Activated naive CD8-positive, alpha-beta T cell treated with anti-CD3 and anti-CD28 coated beads, Interleukin-2, amount 50 U/mL, for 24 hours (primary cell): ENCODE measurements around the gene HOXD3.

ENCODE experiments used
- ATAC-seq: fragments of 150-1000 bp; cut with Tn5 transposase; one replicate; pipeline ENCODE4 v1.10.0; 2021
- DNase-seq: peaks from one replicate; pipeline ENCODE4 v3.0.0; 2021
- H3K27ac Mint-ChIP-seq: one replicate; pipeline ENCODE4 v1.8.0; 2021; ENCODE audit warnings: mild to moderate bottlenecking, mixed read lengths
- H3K27me3 Mint-ChIP-seq: one replicate; pipeline ENCODE4 v1.8.0; 2021; ENCODE audit warnings: mixed read lengths
- H3K36me3 Mint-ChIP-seq: one replicate; pipeline ENCODE4 v1.8.0; 2021; ENCODE audit warnings: low read depth, mixed read lengths
- H3K4me1 Mint-ChIP-seq: one replicate; pipeline ENCODE4 v1.8.0; 2021; ENCODE audit warnings: mixed read lengths
- H3K4me3 Mint-ChIP-seq: one replicate; pipeline ENCODE4 v1.8.0; 2021; ENCODE audit warnings: mild to moderate bottlenecking, moderate library complexity, mixed read lengths
- H3K9me3 Mint-ChIP-seq: one replicate; pipeline ENCODE4 v1.8.0; 2021; ENCODE audit warnings: mixed read lengths

The HOXD3 gene

GRCh38 chr2:176126929-176127773, 30.0 kb upstream of the HOXD3 start:
- Mint-ChIP-seq H3K9me3 (no peaks in the 10 kb centered on the region), H3K27me3 (peaks cover 77% of the 10 kb centered on the region), H3K27ac (no peak overlapping the region), H3K36me3 (no peaks in the 10 kb centered on the region), H3K4me1 (peaks cover 34% of the 10 kb centered on the region), H3K4me3 (no peak overlapping the region)
- DNase-seq, result peak; percentile 73
- ATAC-seq, result no peak

GRCh38 chr2:176127774-176128072, 29.4 kb upstream of the HOXD3 start:
- DNase-seq, result no peak
- Mint-ChIP-seq H3K9me3 (no peaks in the 10 kb centered on the region), H3K27me3 (peaks cover 79% of the 10 kb centered on the region), H3K4me1 (peaks cover 36% of the 10 kb centered on the region), H3K27ac (no peak overlapping the region), H3K4me3 (no peak overlapping the region), H3K36me3 (no peaks in the 10 kb centered on the region)
- no peak for ATAC-seq

GRCh38 chr2:176128172-176128981, 28.7 kb upstream of the HOXD3 start:
- DNase-seq (no peak), ATAC-seq (no peak)
- Mint-ChIP-seq H3K27me3 (peaks cover 81% of the 10 kb centered on the region), H3K27ac (peak overlapping the region; percentile 32), H3K9me3 (no peaks in the 10 kb centered on the region), H3K36me3 (no peaks in the 10 kb centered on the region), H3K4me1 (peaks cover 38% of the 10 kb centered on the region), H3K4me3 (peak overlapping the region; percentile 46)

- Mint-ChIP-seq H3K4me1 (peaks cover 35% of the 10 kb centered on the region), H3K27me3 (peaks cover 81% of the 10 kb centered on the region), H3K9me3 (no peaks in the 10 kb centered on the region), H3K27ac (peak within 1 kb of the TSS; percentile 32), H3K4me3 (peak within 1 kb of the TSS; percentile 48), H3K36me3 (no peaks in the 10 kb centered on the region)
- no peak for DNase-seq
- no peak for ATAC-seq
Measured at GRCh38 chr2:176128982-176129796, 27.9 kb upstream of the HOXD3 start, which contains the start of gene HOXD8. Gene HOXD8 (plus strand): TSS chr2:176129705. CDS start chr2:176130367, 662 bp downstream.

- peaks cover 81% of the 10 kb centered on the region for H3K27me3 Mint-ChIP-seq
- H3K9me3 Mint-ChIP-seq, result no peaks in the 10 kb centered on the region
- no peaks in the 10 kb centered on the region for H3K36me3 Mint-ChIP-seq
- H3K27ac Mint-ChIP-seq, result no peak overlapping the region
- peaks cover 35% of the 10 kb centered on the region for H3K4me1 Mint-ChIP-seq
- ATAC-seq (no peak), DNase-seq (no peak)
- H3K4me3 Mint-ChIP-seq, result peak overlapping the region; percentile 11
Measured at GRCh38 chr2:176129813-176130146, 27.3 kb upstream of the HOXD3 start.

GRCh38 chr2:176130147-176130956, 26.8 kb upstream of the HOXD3 start:
- ATAC-seq, result peak; percentile 20
- peak overlapping the region; percentile 48 for H3K4me3 Mint-ChIP-seq
- peaks cover 36% of the 10 kb centered on the region for H3K4me1 Mint-ChIP-seq
- peaks cover under 1% of the 10 kb centered on the region for H3K9me3 Mint-ChIP-seq
- H3K27me3 Mint-ChIP-seq, result peaks cover 84% of the 10 kb centered on the region
- peak; percentile 29 for DNase-seq
- no peaks in the 10 kb centered on the region for H3K36me3 Mint-ChIP-seq
- peak overlapping the region; percentile 77 for H3K27ac Mint-ChIP-seq

- peak overlapping the region; percentile 77 for H3K27ac Mint-ChIP-seq
- H3K9me3 Mint-ChIP-seq, result peaks cover 4% of the 10 kb centered on the region
- peak overlapping the region; percentile 48 for H3K4me3 Mint-ChIP-seq
- no peaks in the 10 kb centered on the region for H3K36me3 Mint-ChIP-seq
- H3K27me3 Mint-ChIP-seq, result peaks cover 84% of the 10 kb centered on the region
- H3K4me1 Mint-ChIP-seq, result peaks cover 41% of the 10 kb centered on the region
- DNase-seq (no peak), ATAC-seq (no peak)
Measured at GRCh38 chr2:176130957-176131847, 25.9 kb upstream of the HOXD3 start.

- Mint-ChIP-seq H3K36me3 (no peaks in the 10 kb centered on the region), H3K27me3 (peaks cover 82% of the 10 kb centered on the region), H3K9me3 (peaks cover 4% of the 10 kb centered on the region), H3K27ac (no peak overlapping the region), H3K4me3 (peak overlapping the region; percentile 78), H3K4me1 (peaks cover 41% of the 10 kb centered on the region)
- no peak for ATAC-seq
- DNase-seq, result no peak
Measured at GRCh38 chr2:176131848-176132158, 25.3 kb upstream of the HOXD3 start.

- DNase-seq, result no peak
Measured at GRCh38 chr2:176132205-176133171, 24.6 kb upstream of the HOXD3 start.

GRCh38 chr2:176133389-176133788, 23.7 kb upstream of the HOXD3 start:
- H3K4me1 Mint-ChIP-seq, result peaks cover 32% of the 10 kb centered on the region
- DNase-seq, result no peak
- H3K9me3 Mint-ChIP-seq, result peaks cover 6% of the 10 kb centered on the region
- peaks cover 2% of the 10 kb centered on the region for H3K36me3 Mint-ChIP-seq
- H3K4me3 Mint-ChIP-seq, result no peak overlapping the region
- no peak for ATAC-seq
- peaks cover 81% of the 10 kb centered on the region for H3K27me3 Mint-ChIP-seq
- H3K27ac Mint-ChIP-seq, result no peak overlapping the region

More at GRCh38 chr2:176132205-176133171, 24.6 kb upstream of the HOXD3 start:
- Mint-ChIP-seq H3K36me3 (no peaks in the 10 kb centered on the region), H3K4me3 (peak overlapping the region; percentile 78), H3K27ac (peak overlapping the region; percentile 64), H3K9me3 (peaks cover 4% of the 10 kb centered on the region), H3K4me1 (peaks cover 38% of the 10 kb centered on the region), H3K27me3 (peaks cover 81% of the 10 kb centered on the region)
- ATAC-seq, result no peak

- Mint-ChIP-seq H3K27me3 (peaks cover 81% of the 10 kb centered on the region), H3K4me1 (peaks cover 31% of the 10 kb centered on the region), H3K9me3 (peaks cover 8% of the 10 kb centered on the region), H3K4me3 (no peak overlapping the region), H3K36me3 (peaks cover 4% of the 10 kb centered on the region), H3K27ac (no peak overlapping the region)
- DNase-seq, result no peak
- no peak for ATAC-seq
Measured at GRCh38 chr2:176134035-176134434, 23.1 kb upstream of the HOXD3 start.

GRCh38 chr2:176135035-176135440, 22.1 kb upstream of the HOXD3 start:
- Mint-ChIP-seq H3K4me1 (peaks cover 34% of the 10 kb centered on the region), H3K4me3 (no peak overlapping the region), H3K27ac (no peak overlapping the region), H3K9me3 (peaks cover 8% of the 10 kb centered on the region), H3K36me3 (peaks cover 6% of the 10 kb centered on the region), H3K27me3 (peaks cover 86% of the 10 kb centered on the region)
- no peak for ATAC-seq
- DNase-seq, result no peak
